ENCODE data around the gene RSAD2. TPM values are rescaled to one million over a fixed set of nuclear protein-coding genes. Genes with fewer than 3 reads are reported as not detected.

RSAD2 gene
- total and polyA plus RNA-seq, 2 donors (not counting 3 experiments of a cell fraction or from before 2014, with no cell fraction given), result 0.03 to 0.18 TPM

DNA sequence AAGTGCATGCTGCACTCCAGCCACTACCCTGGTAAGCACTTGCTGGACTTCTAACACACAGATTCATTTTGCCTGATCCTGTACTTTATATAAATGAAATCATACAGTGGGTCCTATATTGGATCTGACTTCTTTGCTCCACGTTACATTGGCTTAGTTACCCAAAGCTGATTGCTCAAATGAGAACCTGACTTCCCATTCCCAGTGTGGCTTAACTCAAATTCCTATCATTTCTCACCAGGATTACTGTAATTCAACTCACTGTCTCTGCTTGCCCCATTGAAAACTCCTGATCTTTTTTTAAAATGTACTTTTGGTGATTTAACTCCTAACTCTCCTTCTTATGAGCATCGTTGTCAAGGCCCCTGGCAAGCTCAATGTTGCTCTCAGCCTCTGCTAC is 1.4 kb downstream of the RSAD2 start:
- intact Hi-C loops (cut with micrococcal nuclease), result no loop called here
- dilution Hi-C loops (cut with MboI; ENCODE audit: extremely low pct_ligation_motif_present, low sequenced_read_pairs), result no loop called here
- no peak for FAIRE-seq

More for the DNA sequence above, 1.4 kb downstream of the RSAD2 start:
- H3K9ac ChIP-seq (replicated peaks; ENCODE audit: extremely low read depth, insufficient read depth, low read length), result no peak overlapping the region
- H3K27me3 ChIP-seq (ENCODE audit: control insufficient read depth in 2 of 2, insufficient read depth in 2 of 2, low read length in 2 of 2), result peaks cover 2 to 10% of the 10 kb centered on the region in 2 experiments
- H3K9me3 ChIP-seq (replicated peaks; ENCODE audit: control insufficient read depth, insufficient read depth, low read length), result no peaks in the 10 kb centered on the region
- POLR2A ChIA-PET, result interaction anchor here (0.6 kb wide), 1 partner anchor 1803 kb away, joined by 8 read pairs; no protein-coding TSS in a partner anchor
- H3K4me2 ChIP-seq (ENCODE audit: insufficient read depth, low read length), result no peak overlapping the region
- no peaks in the 10 kb centered on the region for H3K9me1 ChIP-seq (replicated peaks; ENCODE audit: control insufficient read depth, extremely low read depth, insufficient read depth, low read length)
- no peaks in the 10 kb centered on the region for H3K36me3 ChIP-seq (ENCODE audit: control insufficient read depth in 2 of 2, extremely low read depth in 1 of 2, insufficient read depth in 2 of 2, low read length in 2 of 2)
- no TSS peak for BruUV-seq (replicated peaks)
- no peaks in the 10 kb centered on the region for H3K4me1 ChIP-seq (ENCODE audit: control insufficient read depth, extremely low read depth, insufficient read depth, low read length)
- no peak overlapping the region for H2AFZ ChIP-seq (ENCODE audit: low read depth, low read length)
- no peak for DNase-seq (ENCODE audit: low read depth, low spot score)
- TF ChIP-seq POLR2AphosphoS5 (IDR thresholded peaks at IDR 0.05; ENCODE audit: insufficient read depth, low read depth, low read length), result no peak
- TF ChIP-seq, protein P1, sequence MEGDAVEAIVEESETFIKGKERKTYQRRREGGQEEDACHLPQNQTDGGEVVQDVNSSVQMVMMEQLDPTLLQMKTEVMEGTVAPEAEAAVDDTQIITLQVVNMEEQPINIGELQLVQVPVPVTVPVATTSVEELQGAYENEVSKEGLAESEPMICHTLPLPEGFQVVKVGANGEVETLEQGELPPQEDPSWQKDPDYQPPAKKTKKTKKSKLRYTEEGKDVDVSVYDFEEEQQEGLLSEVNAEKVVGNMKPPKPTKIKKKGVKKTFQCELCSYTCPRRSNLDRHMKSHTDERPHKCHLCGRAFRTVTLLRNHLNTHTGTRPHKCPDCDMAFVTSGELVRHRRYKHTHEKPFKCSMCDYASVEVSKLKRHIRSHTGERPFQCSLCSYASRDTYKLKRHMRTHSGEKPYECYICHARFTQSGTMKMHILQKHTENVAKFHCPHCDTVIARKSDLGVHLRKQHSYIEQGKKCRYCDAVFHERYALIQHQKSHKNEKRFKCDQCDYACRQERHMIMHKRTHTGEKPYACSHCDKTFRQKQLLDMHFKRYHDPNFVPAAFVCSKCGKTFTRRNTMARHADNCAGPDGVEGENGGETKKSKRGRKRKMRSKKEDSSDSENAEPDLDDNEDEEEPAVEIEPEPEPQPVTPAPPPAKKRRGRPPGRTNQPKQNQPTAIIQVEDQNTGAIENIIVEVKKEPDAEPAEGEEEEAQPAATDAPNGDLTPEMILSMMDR (IDR thresholded peaks at IDR 0.05; ENCODE audit: extremely low read depth in 1 of 2, insufficient read depth in 1 of 2, low read depth in 1 of 2, low read length in 2 of 2), result no peak
- TF ChIP-seq MYC (IDR thresholded peaks at IDR 0.05; ENCODE audit: low read depth, low read length), result no peak
- TF ChIP-seq FOS (IDR thresholded peaks at IDR 0.05; ENCODE audit: borderline replicate concordance, insufficient read depth, low read length), result no peak
- TF ChIP-seq JUN (IDR thresholded peaks at IDR 0.05; ENCODE audit: borderline replicate concordance, insufficient read depth, insufficient read length, low read depth), result no peak
- TF ChIP-seq GATA2 (IDR thresholded peaks at IDR 0.05; ENCODE audit: insufficient read depth, insufficient read length, low read depth, low read length), result no peak
- TF ChIP-seq, protein P2, sequence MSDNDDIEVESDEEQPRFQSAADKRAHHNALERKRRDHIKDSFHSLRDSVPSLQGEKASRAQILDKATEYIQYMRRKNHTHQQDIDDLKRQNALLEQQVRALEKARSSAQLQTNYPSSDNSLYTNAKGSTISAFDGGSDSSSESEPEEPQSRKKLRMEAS (IDR thresholded peaks at IDR 0.05; ENCODE audit: insufficient read depth, insufficient read length), result no peak
- no peak for TF ChIP-seq POLR2A (IDR thresholded peaks at IDR 0.05; ENCODE audit: low read depth, low read length)
- no peaks in the 10 kb centered on the region for H4K20me1 ChIP-seq (replicated peaks; ENCODE audit: control insufficient read depth, extremely low read depth, insufficient read depth, low read length)
- no peak overlapping the region for H3K27ac ChIP-seq (ENCODE audit: insufficient read depth, low read depth, low read length)
- CTCF ChIA-PET, result no interaction called here
- no peak overlapping the region for H3K4me3 ChIP-seq (replicated peaks in 1 of 3; ENCODE audit: insufficient read depth in 1 of 3, low read depth in 1 of 3, low read length in 3 of 3)
- H3K79me2 ChIP-seq (ENCODE audit: control insufficient read depth, insufficient read depth, low read length), result no peaks in the 10 kb centered on the region
